ENCODE results near the gene PCDHA11.
"Not testable (repeated sequence)": the region's sequence is repeated elsewhere in the genome, so short reads cannot be mapped to it uniquely, and the experiment has no call there.

The PCDHA11 gene

GRCh38 chr5:140855772-140856674, 12.7 kb upstream of the PCDHA11 start, which contains the start of gene PCDHA10:
PCDHA10 (plus strand) TSS chr5:140855897; CDS start chr5:140856049, 152 bp downstream.
- Histone ChIP-seq H3K9ac (ENCODE audit: low read length in 5 of 5) (no peak within 1 kb of the TSS), H3K4me3 (ENCODE audit: low read depth in 1 of 5, low read length in 5 of 5) (peak within 1 kb of the TSS in 4 of 5 donors; percentile 37 to 57 (median 42)), H3K4me1 (ENCODE audit: control insufficient read depth in 5 of 5, insufficient read depth in 5 of 5, low read length in 5 of 5) (no peaks in the 10 kb centered on the region), H3K27me3 (ENCODE audit: control insufficient read depth in 5 of 5, insufficient read depth in 4 of 5, low read length in 5 of 5) (peaks cover 0 to 7% (median 0%) of the 10 kb centered on the region in 5 donors), H3K27ac (ENCODE audit: low read depth, low read length) (no peak within 1 kb of the TSS), H3K9me3 (ENCODE audit: control insufficient read depth in 5 of 5, low read length in 5 of 5) (peaks cover 0 to 19% (median 13%) of the 10 kb centered on the region in 5 donors), H3K36me3 (ENCODE audit: control insufficient read depth in 5 of 5, insufficient read depth in 5 of 5, low read length in 5 of 5) (no peaks in the 10 kb centered on the region)

GRCh38 chr5:140857177-140857986, 11.4 kb upstream of the PCDHA11 start:
- Histone ChIP-seq H3K4me3 (ENCODE audit: low read depth in 1 of 5, low read length in 5 of 5) (peak overlapping the region in 1 of 5 donors; percentile 29), H3K36me3 (ENCODE audit: control insufficient read depth in 5 of 5, insufficient read depth in 5 of 5, low read length in 5 of 5) (no peaks in the 10 kb centered on the region), H3K9me3 (ENCODE audit: control insufficient read depth in 5 of 5, low read length in 5 of 5) (peaks cover 0 to 29% (median 20%) of the 10 kb centered on the region in 5 donors), H3K9ac (ENCODE audit: low read length in 5 of 5) (no peak overlapping the region), H3K4me1 (ENCODE audit: control insufficient read depth in 5 of 5, insufficient read depth in 5 of 5, low read length in 5 of 5) (no peaks in the 10 kb centered on the region), H3K27ac (ENCODE audit: low read depth, low read length) (no peak overlapping the region), H3K27me3 (ENCODE audit: control insufficient read depth in 5 of 5, insufficient read depth in 4 of 5, low read length in 5 of 5) (peaks cover 0 to 14% (median 4%) of the 10 kb centered on the region in 5 donors)

GRCh38 chr5:140857987-140858240, 10.8 kb upstream of the PCDHA11 start:
- Histone ChIP-seq H3K9ac (ENCODE audit: low read length in 5 of 5) (no peak overlapping the region), H3K4me3 (ENCODE audit: low read depth in 1 of 5, low read length in 5 of 5) (peak overlapping the region in 1 of 5 donors; percentile 29), H3K9me3 (ENCODE audit: control insufficient read depth in 5 of 5, low read length in 5 of 5) (peaks cover 0 to 35% (median 26%) of the 10 kb centered on the region in 5 donors), H3K36me3 (ENCODE audit: control insufficient read depth in 5 of 5, insufficient read depth in 5 of 5, low read length in 5 of 5) (no peaks in the 10 kb centered on the region), H3K27ac (ENCODE audit: low read depth, low read length) (no peak overlapping the region), H3K27me3 (ENCODE audit: control insufficient read depth in 5 of 5, insufficient read depth in 4 of 5, low read length in 5 of 5) (peaks cover 0 to 14% (median 6%) of the 10 kb centered on the region in 5 donors), H3K4me1 (ENCODE audit: control insufficient read depth in 5 of 5, insufficient read depth in 5 of 5, low read length in 5 of 5) (no peaks in the 10 kb centered on the region)

- Histone ChIP-seq H3K4me3 (ENCODE audit: low read depth in 1 of 5, low read length in 5 of 5) (no peak overlapping the region), H3K9me3 (ENCODE audit: control insufficient read depth in 5 of 5, low read length in 5 of 5) (peaks cover 0 to 28% (median 21%) of the 10 kb centered on the region in 5 donors), H3K9ac (ENCODE audit: low read length in 5 of 5) (no peak overlapping the region), H3K27ac (ENCODE audit: low read depth, low read length) (no peak overlapping the region), H3K36me3 (ENCODE audit: control insufficient read depth in 5 of 5, insufficient read depth in 5 of 5, low read length in 5 of 5) (no peaks in the 10 kb centered on the region), H3K4me1 (ENCODE audit: control insufficient read depth in 5 of 5, insufficient read depth in 5 of 5, low read length in 5 of 5) (no peaks in the 10 kb centered on the region), H3K27me3 (ENCODE audit: control insufficient read depth in 5 of 5, insufficient read depth in 4 of 5, low read length in 5 of 5) (peaks cover 0 to 13% (median 10%) of the 10 kb centered on the region in 5 donors)
These were observed 6.1 kb upstream of the PCDHA11 start for GRCh38 chr5:140862441-140863295.

GRCh38 chr5:140869555-140869886, 764 bp downstream of the PCDHA11 start:
- H3K36me3 ChIP-seq (ENCODE audit: control insufficient read depth in 5 of 5, insufficient read depth in 5 of 5, low read length in 5 of 5): no peaks in the 10 kb centered on the region
- no peaks in the 10 kb centered on the region for H3K4me1 ChIP-seq (ENCODE audit: control insufficient read depth in 5 of 5, insufficient read depth in 5 of 5, low read length in 5 of 5)
- H3K4me3 ChIP-seq (ENCODE audit: low read depth in 1 of 5, low read length in 5 of 5): peak overlapping the region in 2 of 5 donors; percentile 22 to 27
- peaks cover 0 to 13% (median 4%) of the 10 kb centered on the region in 5 donors for H3K27me3 ChIP-seq (ENCODE audit: control insufficient read depth in 5 of 5, insufficient read depth in 4 of 5, low read length in 5 of 5)
- H3K9me3 ChIP-seq (ENCODE audit: control insufficient read depth in 5 of 5, low read length in 5 of 5): peaks cover 2 to 23% (median 15%) of the 10 kb centered on the region in 5 donors
- H3K27ac ChIP-seq (ENCODE audit: low read depth, low read length): no peak overlapping the region
- H3K9ac ChIP-seq (ENCODE audit: low read length in 5 of 5): no peak overlapping the region

- H3K4me1 ChIP-seq (ENCODE audit: control insufficient read depth in 5 of 5, insufficient read depth in 5 of 5, low read length in 5 of 5): no peaks in the 10 kb centered on the region
- peaks cover 4 to 23% (median 18%) of the 10 kb centered on the region in 5 donors for H3K9me3 ChIP-seq (ENCODE audit: control insufficient read depth in 5 of 5, low read length in 5 of 5)
- H3K4me3 ChIP-seq (ENCODE audit: low read depth in 1 of 5, low read length in 5 of 5): peak overlapping the region in 1 of 5 donors; percentile 25
- no peak overlapping the region for H3K9ac ChIP-seq (ENCODE audit: low read length in 5 of 5)
- no peak overlapping the region for H3K27ac ChIP-seq (ENCODE audit: low read depth, low read length)
- peaks cover 0 to 16% (median 4%) of the 10 kb centered on the region in 5 donors for H3K27me3 ChIP-seq (ENCODE audit: control insufficient read depth in 5 of 5, insufficient read depth in 4 of 5, low read length in 5 of 5)
- no peaks in the 10 kb centered on the region for H3K36me3 ChIP-seq (ENCODE audit: control insufficient read depth in 5 of 5, insufficient read depth in 5 of 5, low read length in 5 of 5)
These were observed 1.8 kb downstream of the PCDHA11 start for GRCh38 chr5:140870221-140871201.

- Histone ChIP-seq H3K4me1 (ENCODE audit: control insufficient read depth in 5 of 5, insufficient read depth in 5 of 5, low read length in 5 of 5) (no peaks in the 10 kb centered on the region), H3K27ac (ENCODE audit: low read depth, low read length) (no peak within 1 kb of the TSS), H3K4me3 (ENCODE audit: low read depth in 1 of 5, low read length in 5 of 5) (peak within 1 kb of the TSS in 2 of 5 donors; percentile 14 to 21), H3K9ac (ENCODE audit: low read length in 5 of 5) (no peak within 1 kb of the TSS), H3K36me3 (ENCODE audit: control insufficient read depth in 5 of 5, insufficient read depth in 5 of 5, low read length in 5 of 5) (no peaks in the 10 kb centered on the region), H3K9me3 (ENCODE audit: control insufficient read depth in 5 of 5, low read length in 5 of 5) (peaks cover 2 to 31% (median 25%) of the 10 kb centered on the region in 5 donors), H3K27me3 (ENCODE audit: control insufficient read depth in 5 of 5, insufficient read depth in 4 of 5, low read length in 5 of 5) (peaks cover 0 to 23% (median 4%) of the 10 kb centered on the region in 5 donors)
These were observed 6.6 kb downstream of the PCDHA11 start, which contains the start of gene PCDHA12 for GRCh38 chr5:140875085-140876065. PCDHA12 (plus strand) TSS chr5:140875308; CDS start chr5:140875473, 165 bp downstream.

GRCh38 chr5:140876541-140877261, 7.9 kb downstream of the PCDHA11 start:
- not testable (repeated sequence) for H3K27ac ChIP-seq (ENCODE audit: low read depth, low read length); H3K36me3 ChIP-seq (ENCODE audit: control insufficient read depth in 5 of 5, insufficient read depth in 5 of 5, low read length in 5 of 5); H3K4me1 ChIP-seq (ENCODE audit: control insufficient read depth in 5 of 5, insufficient read depth in 5 of 5, low read length in 5 of 5); H3K4me3 ChIP-seq (ENCODE audit: low read depth in 1 of 5, low read length in 5 of 5); H3K9ac ChIP-seq (ENCODE audit: low read length in 5 of 5)
- Histone ChIP-seq H3K9me3 (ENCODE audit: control insufficient read depth in 5 of 5, low read length in 5 of 5) (peaks cover 2 to 21% (median 16%) of the 10 kb centered on the region in 5 donors), H3K27me3 (ENCODE audit: control insufficient read depth in 5 of 5, insufficient read depth in 4 of 5, low read length in 5 of 5) (peaks cover 0 to 17% (median 3%) of the 10 kb centered on the region in 5 donors)

Measured in subcutaneous abdominal adipose tissue (tissue), 5 donors.